ENCODE measurements around the gene PLCH2.
"Not testable (repeated sequence)": the region's sequence is repeated elsewhere in the genome, so short reads cannot be mapped to it uniquely, and the experiment has no call there.

Gene PLCH2

DNA sequence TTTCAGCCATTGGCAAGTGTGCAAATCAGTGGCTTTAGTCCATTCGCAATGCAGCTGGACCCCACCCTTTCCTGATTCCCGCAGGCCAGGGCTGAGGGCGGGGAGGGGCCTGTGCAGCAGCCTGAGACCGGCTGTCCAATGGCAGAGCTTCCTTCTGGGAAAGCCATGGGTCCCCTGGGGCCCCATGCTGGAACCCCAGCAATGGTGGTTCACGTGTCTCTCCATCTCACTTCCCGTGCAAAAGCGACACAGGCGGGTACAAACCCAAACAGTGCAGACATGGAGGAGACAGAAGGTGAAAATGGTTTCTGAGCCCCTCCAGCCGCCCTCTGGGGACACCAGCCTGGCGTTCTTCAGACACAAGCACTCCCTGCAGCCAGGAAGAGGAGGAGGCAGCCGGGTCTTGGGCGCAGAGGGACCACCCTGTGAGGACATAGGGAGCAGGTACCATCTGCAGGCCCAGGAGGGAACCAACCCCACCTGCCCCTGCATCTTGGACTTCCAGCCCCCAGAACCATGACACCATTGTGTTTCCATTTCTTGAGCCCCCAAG lies 74.3 kb downstream of the PLCH2 start:
- H3K4me3 ChIP-seq (ENCODE audit: low read length); H3K36me3 ChIP-seq (ENCODE audit: insufficient read depth, low read length); H3K9ac ChIP-seq (ENCODE audit: low read depth, low read length); H3K27me3 ChIP-seq (ENCODE audit: insufficient read depth, low read length); H3K27ac ChIP-seq (ENCODE audit: low read depth, low read length); H3K9me3 ChIP-seq (ENCODE audit: insufficient read depth, low read depth, low read length): not testable (repeated sequence)
- WGBS: 86% methylated on average over 10 of the region's 12 CpGs
- peaks cover 16% of the 10 kb centered on the region; the same call in 1 of the 2 replicates for H3K4me1 ChIP-seq (ENCODE audit: insufficient read depth, low read length)

GRCh38 chr1:2551544-2551943 lies 75.5 kb downstream of the PLCH2 start:
- H3K36me3 ChIP-seq (ENCODE audit: insufficient read depth, low read length); H3K9ac ChIP-seq (ENCODE audit: low read depth, low read length); H3K27ac ChIP-seq (ENCODE audit: low read depth, low read length); H3K27me3 ChIP-seq (ENCODE audit: insufficient read depth, low read length); H3K9me3 ChIP-seq (ENCODE audit: insufficient read depth, low read depth, low read length); H3K4me3 ChIP-seq (ENCODE audit: low read length): not testable (repeated sequence)
- 94% methylated on average over 9 of the region's 9 CpGs for WGBS
- peaks cover 16% of the 10 kb centered on the region; the same call in 1 of the 2 replicates for H3K4me1 ChIP-seq (ENCODE audit: insufficient read depth, low read length)

DNA sequence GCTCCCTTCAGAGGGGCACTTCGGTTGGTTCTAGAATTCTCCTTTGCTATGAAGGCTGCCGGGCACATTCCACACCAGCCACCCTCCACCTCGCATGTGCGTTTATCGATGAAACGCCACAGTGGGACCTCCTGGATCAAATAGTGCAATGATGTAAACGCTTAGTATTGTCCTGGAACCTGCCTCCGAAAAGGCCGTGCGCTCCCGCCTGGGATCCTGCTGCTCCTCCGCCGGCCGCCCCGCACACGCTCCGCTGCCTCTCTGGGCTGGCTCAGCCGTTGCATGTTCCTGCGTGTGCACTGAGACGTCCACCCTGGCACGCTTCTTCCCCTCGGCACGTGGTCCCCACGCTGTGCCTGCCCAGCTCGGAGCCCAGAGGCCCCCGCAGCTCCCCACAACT lies 76.1 kb downstream of the PLCH2 start:
- no peak overlapping the region for H3K4me3 ChIP-seq (ENCODE audit: low read length)
- H3K4me1 ChIP-seq (ENCODE audit: insufficient read depth, low read length): peaks cover 18% of the 10 kb centered on the region; the same call in 1 of the 2 replicates
- 93% methylated on average over 23 of the region's 26 CpGs for WGBS

GRCh38 chr1:2553076-2553475 lies 77.0 kb downstream of the PLCH2 start:
- 78% methylated on average over 7 of the region's 9 CpGs for WGBS
- not testable (repeated sequence) for H3K9ac ChIP-seq (ENCODE audit: low read depth, low read length); H3K36me3 ChIP-seq (ENCODE audit: insufficient read depth, low read length); H3K27me3 ChIP-seq (ENCODE audit: insufficient read depth, low read length); H3K4me3 ChIP-seq (ENCODE audit: low read length); H3K27ac ChIP-seq (ENCODE audit: low read depth, low read length); H3K9me3 ChIP-seq (ENCODE audit: insufficient read depth, low read depth, low read length)
- 0 out of 2 replicates have a peak, but pooled peaks cover 10% of the 10 kb centered on the region for H3K4me1 ChIP-seq (ENCODE audit: insufficient read depth, low read length)

More for the DNA sequence above, 76.1 kb downstream of the PLCH2 start:
- Histone ChIP-seq H3K36me3 (ENCODE audit: insufficient read depth, low read length) (no peaks in the 10 kb centered on the region), H3K27ac (ENCODE audit: low read depth, low read length) (no peak overlapping the region), H3K27me3 (ENCODE audit: insufficient read depth, low read length) (no peaks in the 10 kb centered on the region), H3K9me3 (ENCODE audit: insufficient read depth, low read depth, low read length) (no peaks in the 10 kb centered on the region), H3K9ac (ENCODE audit: low read depth, low read length) (no peak overlapping the region)

DNA sequence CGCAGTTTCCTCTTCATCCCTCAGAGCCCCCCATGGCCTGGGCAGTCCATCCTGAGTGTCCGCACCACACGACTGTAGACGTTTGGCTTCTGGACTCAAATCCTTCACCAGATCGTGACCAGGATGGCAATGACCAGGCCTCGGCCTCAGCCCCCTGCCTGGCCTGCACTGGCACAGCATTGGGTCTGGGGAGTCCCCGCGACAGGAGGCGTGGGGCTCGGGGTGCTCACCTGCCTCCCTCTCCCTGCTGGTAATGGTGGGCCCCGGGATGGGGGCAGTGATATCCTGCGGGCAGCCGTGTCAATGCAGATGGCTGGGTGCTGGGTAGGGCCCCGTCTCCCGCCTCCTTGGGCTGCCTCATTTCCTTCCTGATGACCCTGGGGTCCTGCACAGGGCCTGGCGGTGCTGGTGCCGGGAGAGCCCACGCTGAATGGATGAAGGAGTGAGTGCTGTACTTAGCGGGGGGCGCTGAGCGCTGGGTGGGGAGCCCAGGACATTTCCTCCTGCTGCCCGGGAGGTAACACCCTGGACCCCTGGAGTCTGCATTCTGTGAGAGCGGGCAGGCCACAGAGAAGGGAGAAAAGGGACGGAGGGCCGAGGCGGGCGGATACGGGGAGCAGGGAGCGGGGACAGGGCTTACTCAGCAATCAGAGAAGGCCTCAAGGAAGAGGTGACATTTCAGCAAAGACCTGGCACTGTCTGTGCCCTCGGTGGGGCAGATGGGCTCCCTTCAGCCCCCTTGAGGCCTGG lies 78.0 kb downstream of the PLCH2 start:
- Histone ChIP-seq H3K4me1 (ENCODE audit: insufficient read depth, low read length) (0 out of 2 replicates have a peak, but pooled peaks cover 5% of the 10 kb centered on the region), H3K9me3 (ENCODE audit: insufficient read depth, low read depth, low read length) (no peaks in the 10 kb centered on the region), H3K27ac (ENCODE audit: low read depth, low read length) (no peak overlapping the region), H3K9ac (ENCODE audit: low read depth, low read length) (no peak overlapping the region), H3K27me3 (ENCODE audit: insufficient read depth, low read length) (no peaks in the 10 kb centered on the region), H3K4me3 (ENCODE audit: low read length) (no peak overlapping the region), H3K36me3 (ENCODE audit: insufficient read depth, low read length) (no peaks in the 10 kb centered on the region)
- 92% methylated on average over 30 of the region's 30 CpGs for WGBS

- 0 out of 2 replicates have a peak, but pooled peaks cover 5% of the 10 kb centered on the region for H3K4me1 ChIP-seq (ENCODE audit: insufficient read depth, low read length)
- H3K9ac ChIP-seq (ENCODE audit: low read depth, low read length): no peak overlapping the region
- no peak overlapping the region for H3K4me3 ChIP-seq (ENCODE audit: low read length)
- no peaks in the 10 kb centered on the region for H3K36me3 ChIP-seq (ENCODE audit: insufficient read depth, low read length)
- no peaks in the 10 kb centered on the region for H3K9me3 ChIP-seq (ENCODE audit: insufficient read depth, low read depth, low read length)
- no peaks in the 10 kb centered on the region for H3K27me3 ChIP-seq (ENCODE audit: insufficient read depth, low read length)
- no peak overlapping the region for H3K27ac ChIP-seq (ENCODE audit: low read depth, low read length)
- WGBS: 85% methylated on average over 19 of the region's 19 CpGs
Measured at GRCh38 chr1:2554621-2555387, 78.7 kb downstream of the PLCH2 start.
